Sigmoid colon (tissue), 4 donors: Measurements from ENCODE around the gene LOC128125822.

ENCODE experiments used
- CTCF ChIP-seq, 4 experiments: fragments of 450-650 bp in 3 of 4; fragments of 200-600 bp in 1 of 4; IDR thresholded peaks; one replicate each; pipeline ENCODE4 v1.5.1; 2016 to 2019; ENCODE audit warnings: antibody characterized with exemption in 4 of 4, mild to moderate bottlenecking in 3 of 4, moderate library complexity in 2 of 4
- EP300 ChIP-seq, 4 donors: sonication (generic); formaldehyde crosslinking; IDR thresholded peaks; one replicate each; pipeline ENCODE4 v1.6.1; 2017; ENCODE audit warnings: antibody characterized with exemption in 4 of 4
- POLR2A ChIP-seq, 2 donors: fragments of 450-650 bp; IDR thresholded peaks; one replicate each; pipeline ENCODE4 v1.6.1; 2016; ENCODE audit warnings: antibody characterized with exemption in 2 of 2, mild to moderate bottlenecking in 2 of 2, moderate library complexity in 2 of 2

DNA sequence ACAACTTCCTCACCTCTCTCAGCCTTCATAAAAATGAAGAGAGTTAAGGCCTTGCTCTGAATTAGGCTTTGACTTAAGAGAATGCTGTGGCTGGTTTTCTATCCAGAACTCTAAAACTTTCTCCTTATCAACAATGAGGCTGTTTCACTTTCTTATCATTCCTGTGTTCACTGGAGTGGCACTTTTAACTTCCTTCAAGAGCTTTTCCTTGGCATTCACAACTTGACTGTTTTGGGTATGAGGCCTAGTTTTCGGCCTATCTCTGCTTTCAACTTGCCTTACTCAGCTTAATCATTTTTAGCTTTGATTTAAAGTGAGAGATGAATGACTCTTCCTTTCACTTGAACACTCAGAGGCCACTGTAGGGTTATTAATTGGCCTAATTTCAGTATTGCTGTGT, 4.3 kb upstream of the LOC128125822 start:
- no peak for TF ChIP-seq EP300 (IDR thresholded peaks at IDR 0.05)
- TF ChIP-seq CTCF (IDR thresholded peaks at IDR 0.05) = no peak
- TF ChIP-seq POLR2A (IDR thresholded peaks at IDR 0.05) = no peak
